Measurements from ENCODE around the gene CAPN7.
A peak's percentile ranks its signal among the peaks of the same experiment; 100 is the strongest.

Gene CAPN7

GRCh38 chr3:15268033-15268631, 62.1 kb downstream of the CAPN7 start:
- Histone ChIP-seq H3K4me1 (ENCODE audit: control insufficient read depth in 1 of 2, insufficient read depth in 2 of 2, low read length in 2 of 2) (peaks cover 24 to 29% of the 10 kb centered on the region in 2 experiments), H3K4ac (ENCODE audit: low read depth, low read length) (peak overlapping the region; percentile 57), H3K9ac (ENCODE audit: low read length) (no peak overlapping the region), H4K91ac (ENCODE audit: low read depth, low read length) (peak overlapping the region; percentile 59), H3K79me2 (ENCODE audit: control insufficient read depth, insufficient read depth, low read length, poor library complexity) (peaks cover 18% of the 10 kb centered on the region), H2BK120ac (ENCODE audit: insufficient read depth, low read length, poor library complexity) (peak overlapping the region; percentile 41), H3K18ac (ENCODE audit: low read length) (peak overlapping the region; percentile 78), H3K27ac (ENCODE audit: low read depth, low read length) (peak overlapping the region; percentile 55), H2AFZ (ENCODE audit: insufficient read depth, low read length, poor library complexity) (no peak overlapping the region), H2AK5ac (ENCODE audit: low read length) (peak overlapping the region; percentile 19), H3K9me3 (ENCODE audit: insufficient read depth, low read depth, low read length) (no peaks in the 10 kb centered on the region), H2BK5ac (ENCODE audit: low read depth, low read length, poor library complexity) (peak overlapping the region; percentile 41), H3K79me1 (ENCODE audit: low read length) (peaks cover 31% of the 10 kb centered on the region), H3K4me2 (ENCODE audit: low read length) (no peak overlapping the region), H3K14ac (ENCODE audit: low read length) (peak overlapping the region; percentile 73), H4K12ac (ENCODE audit: low read depth, low read length) (peak overlapping the region; percentile 25), H2BK12ac (ENCODE audit: low read length) (peak overlapping the region; percentile 77), H3K36me3 (ENCODE audit: control insufficient read depth in 1 of 2, insufficient read depth in 2 of 2, low read length in 2 of 2) (peaks cover 40 to 43% of the 10 kb centered on the region in 2 experiments), H4K8ac (ENCODE audit: low read depth, low read length) (peak overlapping the region; percentile 70), H3K23ac (ENCODE audit: low read length) (no peak overlapping the region), H3K27me3 (ENCODE audit: insufficient read depth, low read length) (no peaks in the 10 kb centered on the region), H3K4me3 (ENCODE audit: low read depth, low read length) (no peak overlapping the region)
- no CpG with 5 or more reads among the region's 15 CpGs for WGBS (ENCODE audit: extremely low coverage, insufficient coverage, insufficient read length)
- peak; percentile 78 to 92 for DNase-seq

GRCh38 chr3:15269091-15269989, 63.3 kb downstream of the CAPN7 start:
- Histone ChIP-seq H4K8ac (ENCODE audit: low read depth, low read length) (peak overlapping the region; percentile 78), H3K79me2 (ENCODE audit: control insufficient read depth, insufficient read depth, low read length, poor library complexity) (peaks cover 18% of the 10 kb centered on the region)

DNA sequence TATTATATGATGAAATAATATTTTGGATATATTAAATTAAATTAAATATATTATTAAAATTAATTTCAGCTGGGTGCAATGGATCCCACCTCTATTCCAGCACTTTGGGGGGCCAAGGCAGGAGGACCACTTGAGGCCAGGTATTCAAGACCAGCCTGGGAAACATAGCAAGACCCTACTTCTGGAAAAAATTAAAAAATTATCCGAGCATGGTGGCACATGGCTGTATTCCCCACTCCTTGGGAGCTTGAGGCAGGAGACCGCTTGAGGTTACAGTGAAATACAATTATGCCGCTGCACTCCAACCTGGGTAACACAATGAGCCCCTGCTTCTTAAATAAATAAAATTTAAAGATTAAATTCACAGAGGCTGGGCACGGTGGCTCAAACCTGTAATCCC, 65.0 kb downstream of the CAPN7 start:
- peaks cover 36 to 40% of the 10 kb centered on the region in 2 experiments for H3K36me3 ChIP-seq (ENCODE audit: control insufficient read depth in 1 of 2, insufficient read depth in 2 of 2, low read length in 2 of 2)
- H4K12ac ChIP-seq (ENCODE audit: low read depth, low read length): no peak overlapping the region
- DNase-seq: no peak
- H4K8ac ChIP-seq (ENCODE audit: low read depth, low read length): no peak overlapping the region
- no peak overlapping the region for H2AK5ac ChIP-seq (ENCODE audit: low read length)
- H2BK12ac ChIP-seq (ENCODE audit: low read length): no peak overlapping the region
- H4K91ac ChIP-seq (ENCODE audit: low read depth, low read length): no peak overlapping the region
- H3K4me1 ChIP-seq (ENCODE audit: control insufficient read depth in 1 of 2, insufficient read depth in 2 of 2, low read length in 2 of 2): peaks cover 24 to 35% of the 10 kb centered on the region in 2 experiments
- peaks cover 18% of the 10 kb centered on the region for H3K79me2 ChIP-seq (ENCODE audit: control insufficient read depth, insufficient read depth, low read length, poor library complexity)
- peak overlapping the region; percentile 21 for H2BK5ac ChIP-seq (ENCODE audit: low read depth, low read length, poor library complexity)
- no peak overlapping the region for H2AFZ ChIP-seq (ENCODE audit: insufficient read depth, low read length, poor library complexity)
- no peak overlapping the region for H3K4me3 ChIP-seq (ENCODE audit: low read depth, low read length)
- H3K4ac ChIP-seq (ENCODE audit: low read depth, low read length): no peak overlapping the region
- H2BK120ac ChIP-seq (ENCODE audit: insufficient read depth, low read length, poor library complexity): no peak overlapping the region
- H3K27me3 ChIP-seq (ENCODE audit: insufficient read depth, low read length): no peaks in the 10 kb centered on the region
- H3K18ac ChIP-seq (ENCODE audit: low read length): no peak overlapping the region
- no peak overlapping the region for H3K23ac ChIP-seq (ENCODE audit: low read length)
- WGBS (ENCODE audit: extremely low coverage, insufficient coverage, insufficient read length): no CpG with 5 or more reads among the region's 4 CpGs
- no peak overlapping the region for H3K14ac ChIP-seq (ENCODE audit: low read length)
- peaks cover 36% of the 10 kb centered on the region for H3K79me1 ChIP-seq (ENCODE audit: low read length)
- peak overlapping the region; percentile 22 for H3K27ac ChIP-seq (ENCODE audit: low read depth, low read length)
- H3K9ac ChIP-seq (ENCODE audit: low read length): no peak overlapping the region
- no peaks in the 10 kb centered on the region for H3K9me3 ChIP-seq (ENCODE audit: insufficient read depth, low read depth, low read length)
- H3K4me2 ChIP-seq (ENCODE audit: low read length): no peak overlapping the region

More at GRCh38 chr3:15269091-15269989, 63.3 kb downstream of the CAPN7 start:
- Histone ChIP-seq H2BK12ac (ENCODE audit: low read length) (peak overlapping the region; percentile 81), H3K18ac (ENCODE audit: low read length) (peak overlapping the region; percentile 89), H2BK120ac (ENCODE audit: insufficient read depth, low read length, poor library complexity) (peak overlapping the region; percentile 59), H2AK5ac (ENCODE audit: low read length) (peak overlapping the region; percentile 73), H3K27ac (ENCODE audit: low read depth, low read length) (peak overlapping the region; percentile 55), H3K23ac (ENCODE audit: low read length) (no peak overlapping the region), H4K12ac (ENCODE audit: low read depth, low read length) (peak overlapping the region; percentile 8), H3K9ac (ENCODE audit: low read length) (peak overlapping the region; percentile 14), H3K4ac (ENCODE audit: low read depth, low read length) (peak overlapping the region; percentile 57), H3K79me1 (ENCODE audit: low read length) (peaks cover 33% of the 10 kb centered on the region), H3K4me3 (ENCODE audit: low read depth, low read length) (no peak overlapping the region), H3K4me2 (ENCODE audit: low read length) (no peak overlapping the region), H3K14ac (ENCODE audit: low read length) (peak overlapping the region; percentile 50), H3K27me3 (ENCODE audit: insufficient read depth, low read length) (no peaks in the 10 kb centered on the region), H3K36me3 (ENCODE audit: control insufficient read depth in 1 of 2, insufficient read depth in 2 of 2, low read length in 2 of 2) (peaks cover 40 to 42% of the 10 kb centered on the region in 2 experiments), H2AFZ (ENCODE audit: insufficient read depth, low read length, poor library complexity) (no peak overlapping the region), H2BK5ac (ENCODE audit: low read depth, low read length, poor library complexity) (peak overlapping the region; percentile 24), H3K9me3 (ENCODE audit: insufficient read depth, low read depth, low read length) (no peaks in the 10 kb centered on the region), H4K91ac (ENCODE audit: low read depth, low read length) (peak overlapping the region; percentile 86), H3K4me1 (ENCODE audit: control insufficient read depth in 1 of 2, insufficient read depth in 2 of 2, low read length in 2 of 2) (peaks cover 24 to 34% of the 10 kb centered on the region in 2 experiments)
- DNase-seq: peak; percentile 87
- no CpG with 5 or more reads among the region's 29 CpGs for WGBS (ENCODE audit: extremely low coverage, insufficient coverage, insufficient read length)

- no peak overlapping the region for H4K12ac ChIP-seq (ENCODE audit: low read depth, low read length)
- H3K18ac ChIP-seq (ENCODE audit: low read length): peak overlapping the region; percentile 74
- H3K79me1 ChIP-seq (ENCODE audit: low read length): peaks cover 36% of the 10 kb centered on the region
- peaks cover 30 to 32% of the 10 kb centered on the region in 2 experiments for H3K36me3 ChIP-seq (ENCODE audit: control insufficient read depth in 1 of 2, insufficient read depth in 2 of 2, low read length in 2 of 2)
- no peak overlapping the region for H2AK5ac ChIP-seq (ENCODE audit: low read length)
- H3K27ac ChIP-seq (ENCODE audit: low read depth, low read length): peak overlapping the region; percentile 88
- peaks cover 14% of the 10 kb centered on the region for H3K79me2 ChIP-seq (ENCODE audit: control insufficient read depth, insufficient read depth, low read length, poor library complexity)
- H3K9me3 ChIP-seq (ENCODE audit: insufficient read depth, low read depth, low read length): no peaks in the 10 kb centered on the region
- H3K4me3 ChIP-seq (ENCODE audit: low read depth, low read length): no peak overlapping the region
- H3K23ac ChIP-seq (ENCODE audit: low read length): no peak overlapping the region
- WGBS (ENCODE audit: extremely low coverage, insufficient coverage, insufficient read length): no CpG with 5 or more reads among the region's 14 CpGs
- peak overlapping the region; percentile 72 for H4K8ac ChIP-seq (ENCODE audit: low read depth, low read length)
- peak overlapping the region; percentile 11 for H3K14ac ChIP-seq (ENCODE audit: low read length)
- no peak overlapping the region for H3K9ac ChIP-seq (ENCODE audit: low read length)
- H2BK12ac ChIP-seq (ENCODE audit: low read length): peak overlapping the region; percentile 3
- H2AFZ ChIP-seq (ENCODE audit: insufficient read depth, low read length, poor library complexity): peak overlapping the region; percentile 42
- H3K4ac ChIP-seq (ENCODE audit: low read depth, low read length): no peak overlapping the region
- no peaks in the 10 kb centered on the region for H3K27me3 ChIP-seq (ENCODE audit: insufficient read depth, low read length)
- peaks cover 24 to 35% of the 10 kb centered on the region in 2 experiments for H3K4me1 ChIP-seq (ENCODE audit: control insufficient read depth in 1 of 2, insufficient read depth in 2 of 2, low read length in 2 of 2)
- H4K91ac ChIP-seq (ENCODE audit: low read depth, low read length): peak overlapping the region; percentile 82
- DNase-seq: peak in 1 of 2 donors; percentile 33
- H2BK5ac ChIP-seq (ENCODE audit: low read depth, low read length, poor library complexity): peak overlapping the region; percentile 77
- no peak overlapping the region for H3K4me2 ChIP-seq (ENCODE audit: low read length)
- peak overlapping the region; percentile 1 for H2BK120ac ChIP-seq (ENCODE audit: insufficient read depth, low read length, poor library complexity)
Measured at GRCh38 chr3:15271785-15272381, 65.8 kb downstream of the CAPN7 start.
